HG02852 (cell line): ENCODE measurements around the gene PTPRD.
A peak's percentile ranks its signal among the peaks of the same experiment; 100 is the strongest.

Source experiments
- ATAC-seq: cut with Tn5 transposase; IDR thresholded peaks from one replicate; pipeline ENCODE4 v1.9.1; 2021; ENCODE audit warnings: mild to moderate bottlenecking, moderate library complexity; ENCODE audit not compliant: unreplicated experiment

The PTPRD gene

GRCh38 chr9:9623506-9623905 is 989.3 kb downstream of the PTPRD start:
- no peak for ATAC-seq

DNA sequence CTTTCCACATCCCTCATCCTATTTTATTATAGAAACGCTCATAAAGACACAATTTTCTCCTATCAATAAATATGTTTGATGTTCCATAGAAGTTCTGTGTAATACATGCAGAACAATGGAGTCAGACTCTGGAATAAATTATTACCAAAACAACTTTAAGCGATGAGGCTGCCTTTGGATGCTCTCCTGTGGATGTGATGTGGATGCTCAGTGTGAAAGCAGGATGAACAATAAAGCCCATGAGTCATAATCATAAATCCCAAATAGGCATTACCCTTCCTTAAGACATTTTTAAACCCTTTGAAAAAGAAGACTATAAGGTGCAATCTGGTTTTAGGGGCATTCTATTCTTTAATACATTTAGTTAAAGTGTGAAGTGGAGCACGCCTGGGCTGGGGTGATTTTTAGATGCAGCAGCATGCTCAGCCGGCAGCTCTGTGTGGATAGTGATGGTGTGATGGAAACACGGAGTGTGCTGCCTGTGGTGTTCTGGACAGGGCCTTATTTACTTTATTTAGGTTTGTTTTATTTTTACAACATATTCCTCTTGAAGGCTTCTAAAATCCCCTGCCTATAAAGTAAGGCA is 991.4 kb downstream of the PTPRD start:
- ATAC-seq, result no peak

DNA sequence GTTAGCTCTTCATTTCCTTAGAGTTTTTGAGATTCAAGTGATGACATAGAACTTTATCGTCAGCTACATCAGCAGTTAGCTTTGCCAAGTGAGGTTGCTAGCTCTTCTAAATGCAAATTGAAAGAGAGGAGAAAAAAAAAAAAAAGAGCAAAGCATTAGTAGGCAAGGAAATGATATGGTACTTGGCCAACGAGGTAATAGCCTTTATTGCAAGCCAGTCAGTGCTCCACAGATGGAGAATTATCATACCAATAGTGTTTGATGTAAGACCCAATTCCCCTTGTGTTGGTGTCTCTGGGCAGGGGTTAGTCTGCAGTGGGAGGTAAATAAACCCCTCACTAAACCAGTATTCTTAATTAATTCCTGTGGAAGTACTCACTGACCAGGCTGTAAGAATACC is 992.1 kb downstream of the PTPRD start:
- no peak for ATAC-seq

DNA sequence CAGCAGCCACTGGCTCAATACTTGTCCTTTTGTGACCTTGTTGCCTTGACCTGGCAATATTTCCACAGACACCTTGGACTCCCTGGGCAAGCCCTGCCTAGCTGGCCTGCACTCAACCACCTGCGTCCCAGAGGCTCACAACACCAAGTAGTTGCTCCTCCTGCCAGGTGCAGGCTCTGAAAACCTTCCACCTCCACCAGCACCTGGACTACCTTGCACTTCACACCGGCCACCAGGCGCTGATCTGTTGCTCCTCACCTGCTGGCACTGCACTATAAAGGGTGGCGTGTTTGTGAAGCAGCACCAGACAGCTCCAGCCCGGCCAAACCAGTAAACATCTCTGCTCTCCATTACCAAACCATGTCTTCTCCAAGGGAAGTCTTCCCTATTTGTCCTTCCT is 997.7 kb downstream of the PTPRD start:
- no peak for ATAC-seq

- no peak for ATAC-seq
Observed at GRCh38 chr9:9614607-9615006, 998.2 kb downstream of the PTPRD start.

GRCh38 chr9:9612755-9613154 is 1000.0 kb downstream of the PTPRD start:
- peak; percentile 41 for ATAC-seq

DNA sequence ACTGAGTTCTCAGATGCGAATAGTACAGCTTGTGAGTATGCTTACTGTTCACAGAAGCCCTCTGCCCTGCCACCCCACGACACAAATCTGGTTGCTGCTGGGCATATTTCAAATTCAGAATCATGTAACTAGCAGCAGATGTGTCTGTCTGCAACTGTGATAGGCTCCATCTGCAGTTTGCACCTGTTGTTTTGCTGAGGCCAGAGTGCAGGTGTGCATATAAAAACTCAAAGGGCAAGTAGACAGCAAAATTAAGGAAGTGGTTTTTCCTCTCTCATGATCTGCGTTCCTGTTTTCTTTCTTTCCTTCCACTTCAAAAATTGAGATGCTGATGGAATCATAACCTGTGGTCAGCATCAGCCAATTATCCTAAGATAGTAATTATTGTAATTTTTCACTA is 1000.5 kb downstream of the PTPRD start:
- peak; percentile 76 for ATAC-seq

DNA sequence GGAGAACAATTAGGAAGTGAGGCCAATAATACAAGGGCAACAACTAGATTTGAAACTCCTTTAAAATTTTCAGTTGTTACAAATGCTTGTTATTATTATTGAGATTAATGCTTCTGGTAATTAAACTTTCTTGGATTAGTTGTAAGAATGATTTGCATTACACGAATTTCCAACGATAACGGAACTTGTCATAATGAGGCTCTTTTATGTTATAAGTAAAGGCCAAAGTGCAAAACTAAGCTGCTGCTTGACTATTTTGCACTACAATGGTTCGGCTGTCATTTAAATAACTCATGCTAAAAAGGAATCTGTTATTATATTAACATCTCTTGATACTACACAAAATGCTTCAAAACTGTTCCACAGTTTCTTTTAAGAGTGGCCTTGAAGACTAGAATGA is 1007.1 kb downstream of the PTPRD start:
- ATAC-seq, result no peak

- no peak for ATAC-seq
Observed at GRCh38 chr9:9603345-9603744, 1009.5 kb downstream of the PTPRD start.

DNA sequence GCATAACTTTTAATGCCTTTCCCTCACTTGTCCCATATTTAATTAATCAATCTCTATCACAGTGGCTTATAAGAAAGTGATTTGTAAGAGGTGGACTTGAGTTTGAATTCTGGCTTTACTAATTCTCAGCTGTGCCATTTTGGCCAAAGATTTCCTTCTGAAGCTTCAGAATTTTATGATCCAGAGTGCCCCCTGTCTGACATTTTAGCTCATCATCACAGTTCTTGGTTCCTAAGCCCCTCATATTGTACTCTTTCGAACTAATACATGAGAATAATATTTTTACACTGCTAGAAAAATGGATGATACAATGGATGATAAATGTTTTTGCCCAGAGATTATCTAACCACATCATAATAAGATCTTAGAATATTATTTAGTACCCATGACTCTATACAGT is 1014.1 kb downstream of the PTPRD start:
- no peak for ATAC-seq

DNA sequence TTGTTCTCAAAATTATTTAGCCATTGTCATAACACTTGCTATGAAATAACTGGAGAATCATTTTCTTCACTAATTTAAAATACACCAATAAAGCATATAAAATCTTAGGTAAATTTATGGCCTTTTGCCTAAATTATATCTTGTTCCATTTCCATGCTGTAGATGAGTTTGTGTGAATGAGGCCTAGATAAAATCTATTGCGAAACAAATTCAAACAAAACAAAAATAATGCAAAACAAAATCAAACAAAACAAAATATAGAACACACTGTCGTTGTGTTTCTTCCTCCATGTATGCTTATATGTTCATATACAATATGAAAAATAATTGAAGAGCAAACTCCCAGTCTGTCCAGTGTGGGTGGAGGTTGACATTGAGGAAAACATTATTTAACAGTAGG is 1020.7 kb downstream of the PTPRD start:
- ATAC-seq, result no peak

- no peak for ATAC-seq
Observed at GRCh38 chr9:9585920-9586319, 1026.9 kb downstream of the PTPRD start.

GRCh38 chr9:9574080-9574479 is 1038.7 kb downstream of the PTPRD start:
- no peak for ATAC-seq

GRCh38 chr9:9565700-9566099 is 1047.1 kb downstream of the PTPRD start:
- no peak for ATAC-seq

GRCh38 chr9:9563817-9564216 is 1049.0 kb downstream of the PTPRD start:
- ATAC-seq, result no peak

DNA sequence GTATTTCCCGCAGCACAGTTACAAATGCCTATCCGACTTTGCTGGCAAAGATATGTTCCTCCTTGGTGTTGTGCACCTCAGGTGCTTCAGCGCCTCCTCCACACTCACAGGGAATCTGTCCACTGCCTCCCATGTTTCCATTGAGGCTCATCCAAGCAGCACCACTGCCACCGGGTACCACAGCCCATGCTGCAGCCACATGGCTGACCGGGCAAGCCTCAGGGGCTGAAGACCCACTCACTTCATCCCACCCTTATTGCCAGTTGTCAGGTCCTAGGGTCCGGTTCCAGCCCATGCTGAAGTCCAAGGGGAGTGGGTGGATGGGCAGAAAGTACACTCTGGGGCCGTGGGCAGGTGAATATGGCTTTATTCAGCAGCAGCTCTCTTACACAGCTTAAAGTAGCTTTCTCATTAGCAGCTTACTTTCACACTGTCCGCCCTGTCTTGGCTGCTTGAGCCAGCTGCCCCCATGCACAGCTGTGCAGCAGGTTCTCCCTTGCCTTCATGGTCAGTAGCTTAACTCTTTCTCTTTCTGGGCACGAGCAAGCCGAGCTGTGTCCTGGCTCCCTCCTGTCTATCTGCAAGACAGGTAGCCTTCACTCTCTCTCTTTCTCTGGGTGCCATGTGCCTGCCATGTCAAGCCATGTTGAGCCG is 1052.3 kb downstream of the PTPRD start:
- ATAC-seq, result no peak

DNA sequence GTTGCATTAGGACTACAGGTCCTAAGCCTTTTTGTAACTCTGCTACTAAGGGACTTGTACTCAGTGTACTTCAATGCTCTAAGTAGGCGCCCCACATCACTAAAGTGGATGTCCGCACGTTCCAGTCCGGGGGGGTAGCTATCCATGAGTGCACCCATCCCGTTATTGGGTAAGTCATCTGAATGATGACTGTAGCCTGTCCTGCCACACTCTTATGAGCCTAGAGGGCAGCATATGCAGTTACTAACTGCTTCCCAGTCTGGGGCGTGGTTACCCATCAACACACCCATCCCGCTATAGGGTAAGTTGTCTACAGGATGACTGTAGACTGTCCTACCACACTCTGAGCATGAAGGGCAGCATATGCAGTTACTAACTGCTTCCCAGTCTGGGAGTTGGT is 1053.9 kb downstream of the PTPRD start:
- ATAC-seq, result no peak

GRCh38 chr9:9557804-9558334 is 1054.9 kb downstream of the PTPRD start:
- ATAC-seq, result no peak

DNA sequence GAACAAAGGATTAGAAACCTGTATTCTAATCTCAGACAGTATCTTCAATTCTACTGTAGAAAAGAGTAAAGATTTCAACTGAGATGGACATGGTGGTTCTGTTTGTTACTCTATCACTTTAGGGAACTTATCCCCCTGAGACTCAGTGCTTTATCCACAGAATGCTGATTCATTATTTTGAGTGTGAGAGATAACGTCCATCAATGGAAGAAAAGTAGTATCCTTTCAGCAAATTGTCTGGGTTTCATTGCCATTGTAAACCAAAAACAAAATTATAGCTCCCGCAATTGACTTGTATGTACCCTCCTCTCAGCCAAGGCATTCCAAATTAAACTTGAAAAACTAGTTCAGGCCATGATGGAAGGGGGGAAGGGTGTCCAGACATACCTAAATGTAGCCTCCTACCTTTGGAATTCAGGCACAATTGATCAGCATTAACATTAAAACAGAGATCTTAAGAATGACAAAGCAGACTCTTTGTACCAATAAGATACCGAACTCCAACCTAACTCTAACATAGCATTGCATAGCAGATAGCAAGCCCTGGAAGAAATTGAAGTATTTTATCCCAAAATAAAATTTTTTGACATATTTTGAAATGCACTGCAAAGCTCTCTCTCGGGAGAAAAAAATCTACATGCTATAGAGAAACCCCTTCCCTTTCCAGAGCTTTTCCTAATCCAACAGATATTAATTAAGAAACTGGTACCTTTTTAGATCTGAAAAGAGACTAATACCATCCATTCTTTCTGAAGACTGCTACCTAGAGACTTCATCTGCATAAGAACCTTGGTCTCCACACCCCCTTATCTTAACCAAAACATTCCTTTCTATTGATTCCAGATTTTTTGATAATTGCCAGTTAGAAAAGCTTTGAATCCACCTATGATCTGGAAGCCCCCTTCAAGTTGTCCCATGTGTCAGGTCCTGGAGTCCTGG is 1055.7 kb downstream of the PTPRD start:
- no peak for ATAC-seq

GRCh38 chr9:9552665-9553064 is 1060.1 kb downstream of the PTPRD start:
- no peak for ATAC-seq

DNA sequence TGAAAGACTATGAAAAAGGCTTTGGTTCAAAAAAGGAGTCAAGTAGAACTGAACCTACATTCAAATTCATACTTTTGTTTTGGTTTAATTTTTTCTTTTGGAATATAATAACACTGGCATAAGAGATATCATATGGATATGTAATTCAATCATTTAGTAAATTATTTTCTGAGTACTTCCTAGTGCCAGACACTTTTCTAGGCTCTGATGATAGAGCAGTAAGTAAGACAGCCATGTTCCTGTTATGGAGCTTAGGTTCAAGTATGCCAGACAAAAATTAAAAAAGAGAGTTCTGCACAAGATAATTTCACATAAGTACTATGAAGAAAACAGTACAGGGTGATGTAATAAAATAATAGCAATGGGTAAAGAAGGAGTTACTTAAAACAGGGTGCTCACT is 1074.0 kb downstream of the PTPRD start:
- no peak for ATAC-seq

DNA sequence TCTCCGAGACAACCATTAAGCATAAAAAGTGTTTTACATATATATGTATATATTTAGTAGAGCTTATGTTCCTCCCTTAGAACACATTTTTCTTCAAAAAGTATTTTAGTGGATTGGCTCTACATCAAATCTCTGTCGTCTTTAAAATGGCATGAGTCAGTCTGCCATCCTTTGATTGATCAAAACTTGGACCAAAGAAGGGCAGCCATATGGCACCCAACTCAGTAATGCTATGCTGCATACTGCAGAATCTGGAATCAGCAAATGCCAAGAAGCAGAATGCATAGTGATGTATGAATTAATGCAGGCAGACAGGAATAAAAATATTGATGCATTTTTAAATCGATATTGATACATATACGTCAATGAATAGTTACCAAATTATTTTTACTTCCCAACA is 1074.4 kb downstream of the PTPRD start:
- ATAC-seq, result no peak
